ENCODE data around the gene DIP2A.

GRCh38 chr21:46543306-46543705 lies 84.6 kb downstream of the DIP2A start:
- TF ChIP-seq POLR2A (IDR thresholded peaks at IDR 0.05; ENCODE audit: extremely low read depth, insufficient read length) (no peak), MYC (IDR thresholded peaks at IDR 0.05; ENCODE audit: low read depth, low read length) (no peak)

All from NB4 (cell line).